GM12892 (cell line): Measurements from ENCODE around the gene SPAG4.

Source experiments
- DNase-seq: peaks from one replicate; pipeline ENCODE4 v3.0.0; 2011; ENCODE audit not compliant: insufficient read length
- FAIRE-seq: peaks from 2 replicates; lab custom pipeline; 2011; peaks lifted over from hg19 to GRCh38; lab: Jason Lieb, UNC
- POLR2A ChIP-seq: IDR thresholded peaks from 2 replicates; pipeline ENCODE4 v1.6.1; 2011; ENCODE audit warnings: low read depth, low read length, control low read depth
- POLR2AphosphoS5 ChIP-seq: IDR thresholded peaks from 2 replicates; pipeline ENCODE4 v1.6.1; 2011; ENCODE audit warnings: low read depth, low read length, control low read depth
- TAF1 ChIP-seq: IDR thresholded peaks from 2 replicates; pipeline ENCODE4 v1.6.1; 2011; ENCODE audit warnings: low read depth, mild to moderate bottlenecking, control low read depth, low read length, borderline replicate concordance

SPAG4 gene

DNA sequence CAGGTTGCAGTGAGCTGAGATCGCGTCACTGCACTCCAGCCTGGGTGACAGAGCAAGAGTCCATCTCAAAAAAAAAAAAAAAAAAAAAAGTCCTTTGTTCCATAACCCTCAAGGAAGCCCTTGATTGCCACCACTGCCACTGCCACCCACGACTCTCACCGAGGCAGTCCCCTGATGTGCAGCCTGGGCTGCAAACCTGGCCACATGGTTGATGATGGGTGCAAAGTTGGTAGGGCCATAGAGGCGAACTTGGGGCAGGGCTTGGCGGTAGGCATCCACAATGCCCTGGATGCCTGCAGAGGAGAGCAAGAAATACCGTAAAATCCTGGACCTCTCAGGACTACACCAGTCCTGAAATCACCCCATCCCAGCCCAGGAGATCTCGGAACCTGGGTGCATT lies 11.5 kb downstream of the SPAG4 start:
- no peak for TF ChIP-seq POLR2A
- no peak for TF ChIP-seq TAF1
- TF ChIP-seq POLR2AphosphoS5 = no peak
- DNase-seq (no peak), FAIRE-seq (no peak)

DNA sequence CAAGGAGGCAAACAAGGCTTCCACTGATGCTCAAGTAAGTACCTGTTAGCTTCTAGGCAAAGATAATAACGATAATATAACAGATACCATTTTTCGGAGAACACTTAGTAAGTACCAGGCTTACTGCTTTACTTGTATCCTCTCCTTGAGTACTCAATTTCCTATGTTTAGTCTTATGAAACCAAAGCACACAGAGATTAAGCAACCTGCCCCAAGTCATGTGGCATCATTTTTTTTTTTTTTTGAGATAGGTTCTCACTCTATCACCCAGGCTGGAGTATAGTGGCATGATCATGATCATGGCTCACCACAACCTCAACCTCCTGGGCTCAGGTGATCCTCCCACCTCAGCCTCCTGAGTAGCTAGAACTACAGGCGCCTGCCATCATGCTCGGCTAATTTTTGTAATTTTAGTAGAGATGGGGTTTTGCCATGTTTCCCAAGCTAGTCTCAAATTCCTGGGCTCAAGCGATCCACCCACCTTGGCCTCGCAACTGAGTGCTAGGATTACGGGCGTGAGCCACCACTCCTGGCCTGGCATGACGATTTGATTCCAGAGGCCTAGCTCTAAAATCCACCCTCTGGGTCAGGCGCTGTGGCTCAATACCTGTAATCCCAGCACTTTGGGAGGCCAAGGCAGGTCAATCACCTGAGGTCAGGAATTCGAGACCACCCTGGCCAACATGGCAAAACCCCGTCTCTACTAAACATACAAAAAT lies 14.0 kb downstream of the SPAG4 start:
- TF ChIP-seq POLR2A = no peak
- TF ChIP-seq POLR2AphosphoS5 = no peak
- TF ChIP-seq TAF1 = no peak
- no peak for DNase-seq
- no peak for FAIRE-seq

DNA sequence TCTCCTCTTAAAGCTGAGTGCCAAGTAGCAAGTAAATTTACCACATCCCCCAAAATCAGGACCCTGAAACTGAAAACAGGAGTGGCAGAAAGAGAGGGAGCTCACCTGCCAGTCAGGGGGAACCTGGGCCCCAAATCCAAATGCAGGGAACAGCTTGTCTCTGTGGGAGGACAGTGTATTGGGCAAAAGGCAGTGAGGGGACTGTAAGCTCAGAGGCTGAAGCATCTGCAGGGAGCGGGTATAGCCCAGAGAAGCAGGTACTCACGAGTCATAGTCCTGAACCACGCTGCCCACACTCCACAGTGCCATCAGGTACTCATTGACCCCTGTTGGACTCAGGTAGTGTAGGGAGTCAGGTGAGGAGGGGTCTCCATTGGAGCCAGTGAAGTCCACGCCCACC lies 15.0 kb downstream of the SPAG4 start:
- TF ChIP-seq TAF1 (no peak), POLR2AphosphoS5 (no peak), POLR2A (no peak)
- FAIRE-seq (no peak), DNase-seq (no peak)

DNA sequence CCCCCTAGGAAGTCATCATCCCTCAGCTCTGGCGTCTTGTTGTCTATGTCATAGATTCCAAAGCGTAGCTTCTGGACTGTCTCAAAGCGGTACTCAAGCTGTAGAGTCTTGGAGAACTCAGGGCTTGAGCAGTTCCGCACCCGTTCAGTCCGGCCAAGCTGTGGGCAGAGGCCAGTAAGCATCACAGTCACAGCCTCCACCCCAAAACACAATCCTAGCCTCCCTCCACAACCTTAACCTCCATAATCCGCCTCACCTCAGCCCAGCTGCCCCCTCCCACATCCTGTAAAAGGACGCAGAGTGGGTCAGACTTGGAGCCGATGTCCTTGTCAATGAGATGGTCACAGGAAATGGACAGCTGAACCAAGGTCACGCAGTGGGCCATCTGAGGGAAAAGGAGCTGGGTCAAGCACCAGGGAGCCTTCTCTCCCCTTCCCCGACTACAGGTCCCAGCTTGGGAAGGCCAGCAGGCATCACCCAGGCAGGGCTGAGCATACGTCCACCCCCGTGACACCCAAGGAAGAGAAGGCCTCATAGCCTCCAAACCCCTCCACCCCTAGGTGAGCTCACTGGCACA lies 17.0 kb downstream of the SPAG4 start:
- FAIRE-seq (no peak), DNase-seq (no peak)
- TF ChIP-seq TAF1 = no peak
- no peak for TF ChIP-seq POLR2AphosphoS5
- TF ChIP-seq POLR2A = no peak

DNA sequence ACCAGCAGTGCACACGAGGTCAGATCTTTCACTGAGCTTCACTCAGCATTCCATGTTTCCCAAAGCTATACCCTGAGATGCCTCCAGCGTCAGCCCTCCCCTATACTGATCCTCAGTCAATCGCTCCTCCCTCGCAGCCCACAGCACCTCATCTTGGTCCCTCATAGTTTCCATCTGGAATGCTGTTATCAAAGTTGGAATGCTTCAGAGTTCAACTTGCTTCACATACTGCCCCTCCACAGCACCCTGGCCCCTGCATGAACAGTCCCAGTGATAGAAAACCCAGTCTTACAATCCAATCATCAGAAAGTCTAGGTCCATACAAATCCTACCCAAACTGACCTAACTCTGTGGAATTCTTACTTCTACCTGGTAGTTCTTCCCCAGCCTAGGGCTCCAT lies 20.0 kb downstream of the SPAG4 start:
- FAIRE-seq = no peak
- no peak for DNase-seq
- no peak for TF ChIP-seq POLR2AphosphoS5
- TF ChIP-seq POLR2A = no peak
- no peak for TF ChIP-seq TAF1

DNA sequence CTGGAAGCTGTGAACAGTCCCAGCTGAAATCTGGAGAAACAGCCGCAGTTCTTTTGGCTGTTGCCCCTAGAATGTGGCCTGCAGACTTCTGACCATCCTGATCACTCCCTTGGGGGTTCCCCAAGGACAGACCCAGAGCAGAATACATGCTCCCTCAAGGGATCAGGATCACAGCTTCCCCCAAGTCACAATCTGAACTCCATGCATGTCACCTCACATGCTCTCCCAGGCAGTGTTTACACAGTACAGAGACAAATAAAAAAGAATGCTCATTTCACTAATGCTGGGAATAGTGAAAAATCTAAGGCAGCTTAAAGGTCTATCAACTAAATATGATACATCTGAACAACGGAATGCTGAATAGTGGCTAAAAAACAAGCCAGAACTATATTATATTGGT lies 20.5 kb downstream of the SPAG4 start:
- FAIRE-seq = no peak

DNA sequence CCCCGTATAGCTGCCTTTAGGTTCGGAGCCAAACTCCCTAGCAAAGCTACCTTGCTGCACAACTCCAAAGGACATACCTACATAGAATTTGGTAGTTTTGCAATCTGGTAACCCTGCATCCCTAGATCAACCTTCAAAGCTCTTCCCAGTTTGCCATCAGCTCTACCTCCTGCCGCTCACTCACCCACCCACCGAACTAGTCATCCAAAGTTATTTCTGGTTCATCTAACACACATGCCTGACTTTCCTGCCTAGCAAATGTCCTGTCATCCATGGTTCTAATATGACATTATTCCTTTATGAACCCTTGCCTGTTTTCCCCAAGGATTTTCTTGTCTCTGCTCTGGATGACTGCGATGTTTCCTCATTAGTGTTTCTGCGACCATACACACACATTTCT lies 21.6 kb downstream of the SPAG4 start:
- DNase-seq (no peak), FAIRE-seq (no peak)
- TF ChIP-seq POLR2AphosphoS5 (no peak), POLR2A (no peak), TAF1 (no peak)

More for the DNA sequence above, 20.5 kb downstream of the SPAG4 start:
- TF ChIP-seq POLR2A (no peak), POLR2AphosphoS5 (no peak), TAF1 (no peak)
- no peak for DNase-seq

DNA sequence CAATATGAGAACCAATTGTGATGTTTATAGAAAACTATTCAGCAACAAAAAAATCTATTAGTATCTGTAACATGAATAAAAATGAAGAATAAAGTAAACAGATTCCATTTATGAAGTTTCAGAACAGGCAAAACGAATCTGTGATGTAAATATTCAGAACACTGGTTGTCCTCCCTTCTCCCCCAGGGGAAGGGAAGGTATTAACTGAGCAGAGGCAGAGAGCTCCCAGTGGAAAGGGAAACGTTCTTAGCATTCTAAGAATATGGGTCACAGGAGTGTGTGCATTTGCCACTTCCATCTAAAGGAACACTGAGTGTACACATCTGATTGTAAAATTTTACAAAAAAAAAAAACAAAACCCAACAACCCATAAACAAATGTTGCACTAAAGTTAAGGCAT lies 23.1 kb downstream of the SPAG4 start:
- no peak for TF ChIP-seq TAF1
- no peak for TF ChIP-seq POLR2AphosphoS5
- FAIRE-seq = no peak
- DNase-seq = no peak

DNA sequence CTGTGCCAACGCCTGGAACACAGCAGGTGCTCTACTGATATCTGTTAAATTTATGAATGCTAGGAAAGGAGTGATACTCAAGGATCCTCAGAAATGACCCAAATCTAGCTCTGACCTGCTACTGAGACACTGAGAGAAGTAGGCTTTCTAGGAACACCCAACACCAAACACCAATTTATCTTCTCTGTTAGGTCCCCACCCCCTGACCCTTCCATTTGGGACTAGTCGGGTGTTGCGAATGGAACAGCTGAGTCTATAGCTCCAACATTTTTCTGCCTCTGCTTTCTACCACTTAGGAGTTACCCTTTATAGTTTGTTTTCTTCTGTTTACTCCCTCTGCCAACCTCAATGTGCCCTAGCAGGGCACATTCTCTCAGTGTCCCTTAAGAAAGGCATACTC lies 25.1 kb downstream of the SPAG4 start:
- FAIRE-seq (no peak), DNase-seq (no peak)
- no peak for TF ChIP-seq TAF1
- TF ChIP-seq POLR2AphosphoS5 = no peak
- TF ChIP-seq POLR2A = no peak

DNA sequence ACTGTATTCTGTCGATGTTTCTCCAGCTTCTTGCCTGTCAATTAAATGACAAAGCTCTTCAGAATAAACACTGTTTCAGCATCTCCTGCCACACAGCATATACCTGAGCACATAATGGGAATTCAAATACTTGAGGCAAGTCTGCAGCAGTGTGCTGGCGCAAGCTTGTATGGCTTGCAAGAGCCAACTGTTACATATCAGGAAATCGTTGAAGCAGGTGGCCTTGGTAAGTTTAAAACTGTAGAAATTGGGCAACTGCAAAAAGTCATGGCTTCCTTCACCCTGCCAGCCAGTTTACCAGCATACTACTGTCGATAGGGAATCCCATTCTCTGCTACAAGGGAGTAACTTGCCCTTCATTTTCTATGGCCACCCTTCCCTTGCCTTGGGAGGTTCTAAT lies 26.1 kb downstream of the SPAG4 start:
- no peak for TF ChIP-seq POLR2AphosphoS5
- no peak for TF ChIP-seq POLR2A
- no peak for TF ChIP-seq TAF1
- no peak for FAIRE-seq
- no peak for DNase-seq

DNA sequence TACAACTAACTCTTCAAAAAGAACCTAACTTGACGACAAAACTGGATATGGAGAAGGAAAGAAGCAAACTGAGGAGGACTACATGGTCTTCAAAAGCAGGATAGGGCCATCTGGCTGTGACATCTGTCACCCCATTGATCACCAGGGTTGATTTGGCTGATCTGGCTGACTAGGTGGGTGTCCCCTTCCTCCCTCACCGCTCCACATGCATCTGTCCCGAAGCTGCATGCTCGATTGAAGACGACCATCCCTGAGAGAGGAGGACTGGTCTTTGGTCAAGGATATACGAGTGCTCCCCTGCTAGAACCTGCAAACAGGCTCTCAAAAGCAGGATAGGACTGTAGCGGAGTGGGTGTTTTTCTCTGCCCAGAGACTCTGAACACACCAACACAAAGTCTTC lies 27.4 kb downstream of the SPAG4 start:
- FAIRE-seq (no peak), DNase-seq (no peak)
- TF ChIP-seq TAF1 (no peak), POLR2AphosphoS5 (no peak), POLR2A (no peak)

DNA sequence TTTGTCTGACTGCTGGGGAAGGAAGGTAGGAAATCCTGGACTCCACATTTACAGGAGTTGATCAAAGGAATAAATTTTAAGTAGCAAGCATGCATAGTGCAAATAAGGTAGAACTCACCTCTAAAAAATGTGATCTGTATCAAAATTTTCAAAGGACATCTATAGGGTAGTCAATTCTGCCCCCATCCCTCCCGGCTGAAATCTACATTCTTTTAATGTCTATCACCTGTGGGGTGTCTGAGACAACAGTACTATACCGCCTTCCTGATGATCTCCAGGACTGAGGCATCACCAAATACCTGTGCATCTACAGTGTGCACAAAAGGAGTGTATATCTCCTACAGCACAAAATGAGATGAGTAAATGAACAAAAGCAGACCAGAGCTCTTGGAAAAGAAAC lies 29.2 kb downstream of the SPAG4 start:
- FAIRE-seq (no peak), DNase-seq (no peak)
- no peak for TF ChIP-seq TAF1
- no peak for TF ChIP-seq POLR2A
- TF ChIP-seq POLR2AphosphoS5 = no peak
